HCT116 (cell line): Measurements from ENCODE around the gene CADPS2.

Experiments used
- CTCF ChIP-seq, 3 experiments: fragments of 200-600 bp in 1 of 3; sonication (generic) in 1 of 3; IDR thresholded peaks in 2 of 3; conservative IDR thresholded peaks in 1 of 3; 2 replicates each; pipeline ENCODE4 v1.5.1; 2012 to 2017; ENCODE audit warnings: low read depth in 2 of 3, low read length in 2 of 3, antibody characterized with exemption in 1 of 3, borderline replicate concordance in 1 of 3, control low read depth in 1 of 3, mild to moderate bottlenecking in 1 of 3, mixed read lengths in 1 of 3, mixed run types in 1 of 3, moderate library complexity in 1 of 3; ENCODE audit not compliant: insufficient read depth in 1 of 3
- POLR2A ChIP-seq: IDR thresholded peaks from 2 replicates; pipeline ENCODE4 v1.7.0; 2011; ENCODE audit warnings: borderline replicate concordance; ENCODE audit not compliant: insufficient read depth, insufficient read length; ENCODE audit errors: extremely low read depth

GRCh38 chr7:122752583-122752982 lies 133.7 kb downstream of the CADPS2 start:
- TF ChIP-seq POLR2A (no peak), CTCF (IDR thresholded peaks at IDR 0.05 in 2 of 3, conservative IDR thresholded peaks at IDR 0.05 in 1 of 3; ENCODE audit: borderline replicate concordance in 1 of 3, insufficient read depth in 1 of 3, low read depth in 2 of 3, low read length in 2 of 3) (no peak)
